Activated CD8-positive, alpha-beta T cell treated with anti-CD3 and anti-CD28 coated beads, Interleukin-2, amount 10 ng/mL, durations not matched to agents 7 days and 5 days (primary cell): Measurements from ENCODE around the gene TBX1. TPM values are rescaled to one million over a fixed set of nuclear protein-coding genes. Genes with fewer than 3 reads are reported as not detected.

Source experiments
- ATAC-seq: fragments of 150-1000 bp; cut with Tn5 transposase; one replicate; pipeline ENCODE4 v1.10.0; 2021; ENCODE audit warnings: moderate library complexity
- CTCF ChIA-PET: fragments of 350-600 bp; sonication (Branson Sonifier 250); formaldehyde crosslinking; loops from one replicate; lab custom pipeline; 2021; ENCODE audit warnings: antibody characterized with exemption; lab: Charles Lee
- POLR2A ChIA-PET: fragments of 350-600 bp; sonication (Branson Sonifier 250); formaldehyde crosslinking; loops from one replicate; lab custom pipeline; 2021; ENCODE audit warnings: antibody characterized with exemption; lab: Charles Lee
- DNase-seq: peaks from one replicate; pipeline ENCODE4 v3.0.0-alpha.2; 2020
- H3K27ac Mint-ChIP-seq: one replicate; pipeline ENCODE4 v1.8.0; 2021; ENCODE audit warnings: mild to moderate bottlenecking, mixed read lengths
- H3K27me3 Mint-ChIP-seq: one replicate; pipeline ENCODE4 v1.8.0; 2021; ENCODE audit warnings: low read depth, mixed read lengths
- H3K36me3 Mint-ChIP-seq: one replicate; pipeline ENCODE4 v1.8.0; 2021; ENCODE audit warnings: low read depth, mixed read lengths
- H3K4me1 Mint-ChIP-seq: one replicate; pipeline ENCODE4 v1.8.0; 2021; ENCODE audit warnings: low read depth, mixed read lengths
- H3K4me3 Mint-ChIP-seq: one replicate; pipeline ENCODE4 v1.8.0; 2021; ENCODE audit warnings: mild to moderate bottlenecking, mixed read lengths
- H3K9me3 Mint-ChIP-seq: one replicate; pipeline ENCODE4 v1.8.0; 2022; ENCODE audit warnings: mixed read lengths; ENCODE audit not compliant: insufficient read depth
- total RNA-seq, 2 experiments: library from RNA; stranded (reverse); gene quantifications; one replicate each; pipeline ENCODE4 v1.2.3, GENCODE V29; 2021

Gene TBX1
- total RNA-seq, 2 experiments from 2014 or later: 1.2 to 1.5 TPM

GRCh38 chr22:19795617-19796008 is 35.0 kb downstream of the TBX1 start:
- Mint-ChIP-seq H3K4me1 (no peaks in the 10 kb centered on the region), H3K27me3 (no peaks in the 10 kb centered on the region), H3K36me3 (peaks cover 7% of the 10 kb centered on the region), H3K27ac (no peak overlapping the region), H3K4me3 (no peak overlapping the region), H3K9me3 (no peaks in the 10 kb centered on the region)
- CTCF ChIA-PET: interaction anchor here (1.2 kb wide), 1 partner anchor 114 kb away, joined by 5 read pairs; no protein-coding TSS in a partner anchor
- ATAC-seq (no peak), DNase-seq (no peak)
- POLR2A ChIA-PET: no interaction called here

GRCh38 chr22:19796160-19796559 is 35.6 kb downstream of the TBX1 start:
- ChIA-PET POLR2A (no interaction called here), CTCF (no interaction called here)
- no peak for DNase-seq
- Mint-ChIP-seq H3K27me3 (no peaks in the 10 kb centered on the region), H3K27ac (no peak overlapping the region), H3K9me3 (no peaks in the 10 kb centered on the region), H3K4me3 (no peak overlapping the region), H3K4me1 (no peaks in the 10 kb centered on the region), H3K36me3 (peaks cover 7% of the 10 kb centered on the region)
- ATAC-seq: no peak

GRCh38 chr22:19797086-19798002 is 36.8 kb downstream of the TBX1 start:
- POLR2A ChIA-PET: no interaction called here
- Mint-ChIP-seq H3K9me3 (no peaks in the 10 kb centered on the region), H3K27ac (no peak overlapping the region), H3K4me1 (no peaks in the 10 kb centered on the region), H3K36me3 (peaks cover 4% of the 10 kb centered on the region), H3K27me3 (no peaks in the 10 kb centered on the region), H3K4me3 (no peak overlapping the region)
- CTCF ChIA-PET: no interaction called here
- ATAC-seq (no peak), DNase-seq (no peak)

- Mint-ChIP-seq H3K27ac (no peak overlapping the region), H3K27me3 (no peaks in the 10 kb centered on the region), H3K4me3 (no peak overlapping the region), H3K9me3 (no peaks in the 10 kb centered on the region), H3K36me3 (no peaks in the 10 kb centered on the region), H3K4me1 (no peaks in the 10 kb centered on the region)
- ATAC-seq (no peak), DNase-seq (no peak)
- POLR2A ChIA-PET: no interaction called here
- CTCF ChIA-PET: no interaction called here
Observed at GRCh38 chr22:19798003-19798665, 37.6 kb downstream of the TBX1 start.

- Mint-ChIP-seq H3K27me3 (no peaks in the 10 kb centered on the region), H3K4me1 (no peaks in the 10 kb centered on the region), H3K4me3 (no peak overlapping the region), H3K27ac (no peak overlapping the region), H3K9me3 (no peaks in the 10 kb centered on the region), H3K36me3 (no peaks in the 10 kb centered on the region)
- DNase-seq: no peak
- no peak for ATAC-seq
- ChIA-PET POLR2A (no interaction called here), CTCF (no interaction called here)
Observed at GRCh38 chr22:19798891-19799293, 38.3 kb downstream of the TBX1 start.

GRCh38 chr22:19799322-19800190 is 39.0 kb downstream of the TBX1 start:
- Mint-ChIP-seq H3K36me3 (no peaks in the 10 kb centered on the region), H3K27ac (no peak overlapping the region), H3K9me3 (no peaks in the 10 kb centered on the region), H3K4me3 (no peak overlapping the region), H3K27me3 (no peaks in the 10 kb centered on the region), H3K4me1 (no peaks in the 10 kb centered on the region)
- no peak for DNase-seq
- ChIA-PET CTCF (no interaction called here), POLR2A (no interaction called here)
- no peak for ATAC-seq

GRCh38 chr22:19800306-19800705 is 39.7 kb downstream of the TBX1 start:
- no peaks in the 10 kb centered on the region for H3K36me3 Mint-ChIP-seq
- H3K27me3 Mint-ChIP-seq: no peaks in the 10 kb centered on the region
- DNase-seq: no peak
- ChIA-PET CTCF (no interaction called here), POLR2A (no interaction called here)
- H3K4me1 Mint-ChIP-seq: no peaks in the 10 kb centered on the region
- H3K4me3 Mint-ChIP-seq: no peak overlapping the region
- no peaks in the 10 kb centered on the region for H3K9me3 Mint-ChIP-seq
- no peak for ATAC-seq
- H3K27ac Mint-ChIP-seq: no peak overlapping the region

- Mint-ChIP-seq H3K36me3 (no peaks in the 10 kb centered on the region), H3K27ac (no peak overlapping the region), H3K4me1 (no peaks in the 10 kb centered on the region), H3K9me3 (no peaks in the 10 kb centered on the region), H3K27me3 (no peaks in the 10 kb centered on the region), H3K4me3 (no peak overlapping the region)
- ChIA-PET POLR2A (no interaction called here), CTCF (no interaction called here)
- ATAC-seq (no peak), DNase-seq (no peak)
Observed at GRCh38 chr22:19800761-19801244, 40.2 kb downstream of the TBX1 start.

GRCh38 chr22:19801340-19802000 is 40.9 kb downstream of the TBX1 start:
- CTCF ChIA-PET: no interaction called here
- ATAC-seq (no peak), DNase-seq (no peak)
- Mint-ChIP-seq H3K36me3 (no peaks in the 10 kb centered on the region), H3K27me3 (no peaks in the 10 kb centered on the region), H3K4me1 (no peaks in the 10 kb centered on the region), H3K27ac (no peak overlapping the region), H3K4me3 (no peak overlapping the region), H3K9me3 (no peaks in the 10 kb centered on the region)
- POLR2A ChIA-PET: no interaction called here

GRCh38 chr22:19802001-19802893 is 41.7 kb downstream of the TBX1 start:
- Mint-ChIP-seq H3K36me3 (no peaks in the 10 kb centered on the region), H3K4me3 (no peak overlapping the region), H3K27me3 (no peaks in the 10 kb centered on the region), H3K27ac (no peak overlapping the region), H3K4me1 (no peaks in the 10 kb centered on the region), H3K9me3 (no peaks in the 10 kb centered on the region)
- ChIA-PET POLR2A (no interaction called here), CTCF (no interaction called here)
- DNase-seq (no peak), ATAC-seq (no peak)
